DMS153 (cell line): ENCODE measurements around the gene MAJIN.

Source experiments
- DNase-seq: peaks from one replicate; lab custom pipeline; 2025; lab: John Stamatoyannopoulos, UW

Gene MAJIN

GRCh38 chr11:64892411-64892831 lies 79.5 kb downstream of the MAJIN start:
- DNase-seq, result no peak

DNA sequence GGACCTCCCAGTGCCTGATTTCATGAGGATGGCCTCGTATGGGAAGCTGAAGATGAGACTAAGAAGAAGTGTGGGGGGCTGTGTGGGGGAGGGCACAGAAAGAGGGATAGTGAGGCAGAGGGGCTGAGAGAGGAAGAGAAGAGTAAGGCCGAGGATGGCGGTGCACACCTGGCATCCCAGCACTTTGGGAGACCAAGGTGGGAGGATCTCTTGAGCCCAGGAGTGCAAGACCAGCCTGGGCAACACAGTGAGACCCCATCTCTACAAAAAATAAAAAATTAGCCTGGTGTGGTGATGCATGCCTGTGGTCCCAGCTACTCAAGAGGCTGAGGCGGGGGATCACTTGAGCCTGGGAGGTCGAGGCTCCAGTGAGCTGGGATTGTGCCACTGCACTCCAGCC lies 80.0 kb downstream of the MAJIN start:
- DNase-seq, result no peak

DNA sequence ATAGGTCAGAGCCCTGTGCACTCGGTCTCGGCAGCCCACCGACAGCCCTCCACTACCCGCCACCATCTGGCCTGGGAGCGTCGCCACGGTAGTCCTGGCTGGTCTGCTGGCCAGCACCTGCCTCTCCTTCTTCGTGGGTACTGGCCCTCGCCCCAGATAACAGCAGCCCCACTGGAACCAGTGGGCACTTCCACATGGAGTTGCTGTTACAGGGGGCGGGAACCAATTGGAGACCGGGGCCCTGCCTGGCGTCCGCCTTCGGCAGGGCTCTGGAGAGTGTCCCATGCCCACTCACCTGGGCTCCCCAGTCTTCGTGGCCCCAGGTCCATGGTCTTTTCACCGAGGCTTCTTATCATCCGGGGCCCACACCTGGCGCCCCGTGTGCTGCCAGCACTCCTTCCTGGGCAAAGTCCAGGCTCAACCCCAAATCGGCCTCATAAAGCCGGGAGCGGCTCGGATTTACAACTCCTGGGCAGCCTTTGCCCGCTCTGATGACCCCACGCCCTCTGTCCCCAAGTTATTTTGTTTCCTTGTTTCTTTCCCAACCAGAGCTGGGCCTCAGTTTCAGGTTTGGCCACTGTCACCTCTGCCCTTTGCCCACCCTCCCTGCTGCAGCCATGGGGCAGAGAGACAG lies 80.6 kb downstream of the MAJIN start:
- DNase-seq, result no peak

DNA sequence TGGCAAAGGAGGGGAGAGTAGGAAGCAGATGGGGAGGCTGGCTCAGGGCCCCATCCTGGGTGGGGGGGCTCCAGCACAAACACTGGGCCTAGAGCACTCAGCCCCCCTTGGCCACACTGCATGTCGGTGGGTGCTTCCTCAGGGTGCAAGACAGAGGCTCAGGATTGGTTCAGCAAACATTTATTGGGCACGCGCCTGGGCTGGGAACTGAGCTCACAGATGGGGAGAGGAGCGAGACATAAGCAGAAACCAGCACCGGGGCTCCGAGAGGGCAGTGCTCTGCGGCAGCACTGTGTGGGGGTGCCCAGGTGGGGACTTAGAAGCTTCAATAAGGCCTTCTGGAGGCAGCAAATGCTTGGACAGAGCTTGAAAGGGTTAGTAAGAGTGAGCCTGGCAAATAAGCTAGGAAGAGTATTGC lies 81.4 kb downstream of the MAJIN start:
- DNase-seq, result no peak

DNA sequence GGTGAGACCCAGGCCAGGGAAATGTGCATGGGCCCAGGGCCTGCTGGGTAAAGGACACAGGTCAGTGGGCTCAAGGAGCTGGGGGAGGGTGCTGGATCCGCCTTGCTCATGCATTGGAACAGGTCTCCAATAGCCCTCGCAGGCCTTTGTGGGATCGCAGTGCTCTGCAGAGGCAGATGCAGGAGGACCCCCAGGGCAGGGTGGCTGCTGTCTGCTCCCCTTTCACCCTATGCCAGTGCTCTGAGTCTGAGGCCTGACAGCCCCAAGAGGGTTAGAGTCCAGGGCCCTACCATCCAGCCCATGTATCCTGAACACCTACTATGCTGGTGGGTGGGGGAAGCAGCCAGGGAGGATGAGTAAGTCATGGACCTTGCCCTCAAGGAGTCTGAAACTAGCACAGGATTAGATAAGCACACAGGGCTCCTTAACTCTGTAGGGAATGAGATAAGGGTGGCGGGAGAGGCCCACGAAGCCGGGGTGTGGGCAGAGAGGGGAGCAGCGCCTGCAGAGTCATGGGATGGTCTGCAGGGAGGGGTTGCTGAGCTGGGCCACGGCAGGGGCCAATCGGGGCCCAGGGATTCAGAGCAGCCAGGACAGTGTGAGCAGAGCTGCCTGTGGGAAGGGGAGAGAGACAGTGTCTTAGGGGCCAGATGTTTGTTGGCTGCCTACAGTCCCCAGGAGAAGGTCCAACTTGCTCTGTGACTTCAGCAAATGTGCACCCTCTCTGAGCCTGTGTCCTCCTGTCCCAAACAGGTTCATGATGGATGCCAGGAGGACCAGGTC lies 83.0 kb downstream of the MAJIN start:
- DNase-seq, result no peak

- DNase-seq, result no peak
Observed at GRCh38 chr11:64888406-64888728, 83.5 kb downstream of the MAJIN start.
